H1 (cell line): Measurements from ENCODE around the gene TRIL.

ENCODE experiments used
- CREB1 ChIP-seq: IDR thresholded peaks from 2 replicates; pipeline ENCODE4 v1.6.1; 2012; ENCODE audit warnings: inconsistent platforms
- CTCF ChIP-seq, 3 experiments: IDR thresholded peaks; 1 replicate in 2 of 3; 2 replicates in 1 of 3; pipeline versions ENCODE4 v1.5.1 to v1.6.1; 2011; ENCODE audit warnings: low read length in 3 of 3, mild to moderate bottlenecking in 3 of 3, inconsistent platforms in 2 of 3, low read depth in 1 of 3, moderate library complexity in 1 of 3; ENCODE audit not compliant: insufficient read depth in 1 of 3; ENCODE audit errors: control extremely low read depth in 1 of 3
- EP300 ChIP-seq, 2 experiments: IDR thresholded peaks; 1 replicate in 1 of 2; 2 replicates in 1 of 2; pipeline ENCODE4 v1.6.1; 2011 to 2012; ENCODE audit warnings: low read depth in 2 of 2, low read length in 2 of 2, mild to moderate bottlenecking in 2 of 2, borderline replicate concordance in 1 of 2, inconsistent platforms in 1 of 2, moderate library complexity in 1 of 2
- KDM1A ChIP-seq: fragments of 200-600, 300-600 bp; sonication (generic); IDR thresholded peaks from 2 replicates; pipeline ENCODE4 v1.7.1; 2016; ENCODE audit warnings: mild to moderate bottlenecking, low read length, borderline replicate concordance
- POLR2A ChIP-seq, 2 experiments: IDR thresholded peaks; 1 replicate in 1 of 2; 2 replicates in 1 of 2; pipeline ENCODE4 v1.6.1; 2011; ENCODE audit warnings: low read depth in 2 of 2, low read length in 2 of 2, mild to moderate bottlenecking in 2 of 2; ENCODE audit errors: control extremely low read depth in 1 of 2
- POLR2AphosphoS5 ChIP-seq: IDR thresholded peaks from 2 replicates; pipeline ENCODE4 v1.6.1; 2011; ENCODE audit warnings: low read depth, low read length
- SIX5 ChIP-seq: IDR thresholded peaks from 2 replicates; pipeline ENCODE4 v1.6.1; 2011; ENCODE audit warnings: mild to moderate bottlenecking, low read depth, low read length
- TCF12 ChIP-seq: IDR thresholded peaks from 2 replicates; pipeline ENCODE4 v1.6.1; 2011; ENCODE audit warnings: low read depth, mild to moderate bottlenecking, low read length

GRCh38 chr7:28941633-28942032 is 16.5 kb downstream of the TRIL start:
- TF ChIP-seq CTCF (IDR thresholded peaks at IDR 0.05; ENCODE audit: control extremely low read depth in 1 of 3, insufficient read depth in 1 of 3, low read depth in 1 of 3, low read length in 3 of 3): no peak
- no peak for TF ChIP-seq POLR2AphosphoS5
- TF ChIP-seq EP300 (IDR thresholded peaks at IDR 0.05; ENCODE audit: borderline replicate concordance in 1 of 2, low read depth in 2 of 2, low read length in 2 of 2): no peak
- no peak for TF ChIP-seq SIX5
- TF ChIP-seq KDM1A: no peak
- TF ChIP-seq TCF12: no peak
- TF ChIP-seq CREB1: no peak
- no peak for TF ChIP-seq POLR2A (IDR thresholded peaks at IDR 0.05; ENCODE audit: control extremely low read depth in 1 of 2, low read depth in 2 of 2, low read length in 2 of 2)
